ENCODE results near the gene PARD3B. TPM values are rescaled to one million over a fixed set of nuclear protein-coding genes. Genes with fewer than 3 reads are reported as not detected.

The PARD3B gene
- total RNA-seq, 1 donor from 2014 or later: 12.3 TPM

DNA sequence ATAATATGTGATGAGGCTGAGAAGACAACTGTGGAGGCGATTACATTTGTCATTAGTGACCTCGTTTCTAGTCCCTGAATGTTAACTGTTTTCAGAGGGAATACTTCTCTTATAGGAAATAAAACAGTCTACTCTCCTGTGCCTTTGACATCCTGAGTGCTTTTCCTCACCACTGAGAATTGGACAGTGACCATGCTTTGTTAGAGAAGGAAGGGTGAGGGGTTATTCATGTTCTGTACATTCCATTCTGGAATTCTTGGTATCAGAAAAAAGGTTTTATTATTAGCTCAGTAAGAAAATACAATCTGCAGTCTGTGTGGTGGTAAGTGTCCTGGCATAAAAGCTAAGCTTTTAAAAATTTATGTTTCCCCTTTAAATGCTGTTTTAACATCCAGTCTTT is 58.8 kb downstream of the PARD3B start:
- no peak for DNase-seq (ENCODE audit: extremely low spot score in 2 of 2)
- no peaks in the 10 kb centered on the region for H3K9me3 ChIP-seq
- TF ChIP-seq, protein P1, sequence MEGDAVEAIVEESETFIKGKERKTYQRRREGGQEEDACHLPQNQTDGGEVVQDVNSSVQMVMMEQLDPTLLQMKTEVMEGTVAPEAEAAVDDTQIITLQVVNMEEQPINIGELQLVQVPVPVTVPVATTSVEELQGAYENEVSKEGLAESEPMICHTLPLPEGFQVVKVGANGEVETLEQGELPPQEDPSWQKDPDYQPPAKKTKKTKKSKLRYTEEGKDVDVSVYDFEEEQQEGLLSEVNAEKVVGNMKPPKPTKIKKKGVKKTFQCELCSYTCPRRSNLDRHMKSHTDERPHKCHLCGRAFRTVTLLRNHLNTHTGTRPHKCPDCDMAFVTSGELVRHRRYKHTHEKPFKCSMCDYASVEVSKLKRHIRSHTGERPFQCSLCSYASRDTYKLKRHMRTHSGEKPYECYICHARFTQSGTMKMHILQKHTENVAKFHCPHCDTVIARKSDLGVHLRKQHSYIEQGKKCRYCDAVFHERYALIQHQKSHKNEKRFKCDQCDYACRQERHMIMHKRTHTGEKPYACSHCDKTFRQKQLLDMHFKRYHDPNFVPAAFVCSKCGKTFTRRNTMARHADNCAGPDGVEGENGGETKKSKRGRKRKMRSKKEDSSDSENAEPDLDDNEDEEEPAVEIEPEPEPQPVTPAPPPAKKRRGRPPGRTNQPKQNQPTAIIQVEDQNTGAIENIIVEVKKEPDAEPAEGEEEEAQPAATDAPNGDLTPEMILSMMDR (IDR thresholded peaks at IDR 0.05): no peak
- TF ChIP-seq POLR2AphosphoS5 (IDR thresholded peaks at IDR 0.05; ENCODE audit: insufficient read depth in 1 of 2, low read depth in 1 of 2) (no peak), POLR2A (IDR thresholded peaks at IDR 0.05) (no peak)
- intact Hi-C loops (cut with DNase I): no loop called here
- peaks cover 13% of the 10 kb centered on the region for H3K4me1 ChIP-seq
- H3K4me3 ChIP-seq: no peak overlapping the region
- no peaks in the 10 kb centered on the region for H3K36me3 ChIP-seq
- no peaks in the 10 kb centered on the region for H3K27me3 ChIP-seq
- H3K27ac ChIP-seq: no peak overlapping the region

DNA sequence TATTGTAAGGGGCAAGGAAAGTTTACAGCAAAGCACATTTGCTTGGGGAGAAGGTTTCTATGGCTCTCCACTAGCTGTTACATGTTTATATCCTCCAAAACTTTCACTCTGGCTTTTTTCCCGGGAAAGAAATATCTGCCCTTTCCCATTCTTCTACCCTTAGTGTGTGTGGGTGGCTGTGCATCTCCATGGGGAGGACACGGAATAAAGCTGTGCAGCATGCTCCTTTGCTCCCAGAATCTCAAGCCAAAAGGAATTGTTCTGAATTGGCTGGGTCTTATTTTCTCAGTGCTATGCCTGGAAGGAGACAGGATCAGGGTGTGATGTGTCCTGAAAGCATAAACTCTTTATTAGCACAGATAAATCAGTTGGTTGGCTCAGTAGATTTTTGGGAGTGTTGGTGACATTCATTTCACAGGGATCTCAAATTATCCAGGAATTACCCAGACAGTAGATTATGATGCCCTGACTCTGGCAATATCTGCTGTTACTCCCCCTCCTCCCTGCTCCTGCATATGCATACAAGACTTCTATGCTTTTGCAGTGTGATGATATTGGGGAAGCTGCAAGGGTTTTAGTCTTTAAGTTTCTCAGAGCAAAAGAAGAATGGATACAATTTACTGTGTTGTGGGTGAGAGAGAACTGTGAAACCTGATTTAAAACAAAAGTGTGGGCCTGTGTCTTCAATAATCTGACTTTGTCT is 63.1 kb downstream of the PARD3B start:
- intact Hi-C loops (cut with DNase I): no loop called here
- DNase-seq (ENCODE audit: extremely low spot score in 2 of 2): no peak
- Histone ChIP-seq H3K36me3 (no peaks in the 10 kb centered on the region), H3K9me3 (no peaks in the 10 kb centered on the region), H3K27ac (no peak overlapping the region), H3K4me1 (peaks cover 13% of the 10 kb centered on the region), H3K4me3 (no peak overlapping the region), H3K27me3 (no peaks in the 10 kb centered on the region)
- TF ChIP-seq, protein P1 (IDR thresholded peaks at IDR 0.05): no peak
- TF ChIP-seq POLR2AphosphoS5 (IDR thresholded peaks at IDR 0.05; ENCODE audit: insufficient read depth in 1 of 2, low read depth in 1 of 2) (no peak), POLR2A (IDR thresholded peaks at IDR 0.05) (no peak)

DNA sequence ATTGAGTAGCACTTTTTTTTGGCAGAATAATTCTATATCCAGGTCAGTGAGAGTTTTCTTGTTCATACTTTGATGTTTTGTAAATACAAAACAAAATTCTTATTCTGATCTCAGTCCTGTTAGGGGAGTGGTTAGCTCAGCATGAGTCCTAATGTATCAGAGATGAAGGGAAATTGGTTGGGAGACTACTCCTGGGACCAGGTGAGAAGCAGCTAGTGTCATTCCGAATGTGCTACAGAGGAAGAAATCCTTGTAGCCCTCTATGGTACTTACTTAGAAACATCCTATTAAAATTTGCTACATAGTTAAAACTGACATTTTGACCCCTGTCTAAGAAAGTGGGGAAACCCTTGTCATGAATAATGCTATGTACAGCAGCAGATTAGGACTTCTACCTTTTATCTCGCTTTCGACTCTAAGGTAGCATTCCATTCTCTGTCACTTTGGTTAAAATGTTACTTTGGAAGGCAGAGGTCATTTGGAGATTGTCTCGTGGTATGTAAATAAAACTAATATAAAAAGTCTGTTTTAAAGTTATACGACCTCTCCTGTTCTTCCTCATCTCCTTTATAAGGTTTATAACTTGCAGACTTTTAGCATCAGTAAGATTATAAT is 65.8 kb downstream of the PARD3B start:
- Histone ChIP-seq H3K27me3 (no peaks in the 10 kb centered on the region), H3K36me3 (no peaks in the 10 kb centered on the region), H3K9me3 (no peaks in the 10 kb centered on the region), H3K4me3 (no peak overlapping the region), H3K4me1 (peaks cover 13% of the 10 kb centered on the region), H3K27ac (no peak overlapping the region)
- intact Hi-C loops (cut with DNase I): no loop called here
- DNase-seq (ENCODE audit: extremely low spot score in 2 of 2): no peak
- TF ChIP-seq, protein P1 (IDR thresholded peaks at IDR 0.05): no peak
- TF ChIP-seq POLR2AphosphoS5 (IDR thresholded peaks at IDR 0.05; ENCODE audit: insufficient read depth in 1 of 2, low read depth in 1 of 2): no peak
- no peak for TF ChIP-seq POLR2A (IDR thresholded peaks at IDR 0.05)

DNA sequence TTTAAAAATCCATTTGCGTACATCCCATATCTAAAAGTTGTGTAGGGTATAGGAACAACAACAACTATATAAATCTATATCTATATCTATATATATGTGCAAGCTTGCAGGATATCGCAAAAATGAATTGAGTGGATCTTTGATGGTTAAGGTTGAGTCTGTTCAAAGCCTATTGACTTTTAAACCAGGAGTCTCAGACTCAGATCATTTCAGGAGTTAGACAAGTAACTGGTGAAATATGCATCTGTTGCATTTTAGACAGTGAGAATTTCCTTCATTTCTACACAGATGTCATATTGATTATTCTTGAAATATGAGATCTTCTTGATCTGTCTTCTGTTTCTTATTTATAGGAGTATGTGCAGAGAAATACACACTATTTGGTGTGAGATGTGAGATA is 66.5 kb downstream of the PARD3B start:
- H3K4me1 ChIP-seq: peaks cover 13% of the 10 kb centered on the region
- H3K27ac ChIP-seq: no peak overlapping the region
- intact Hi-C loops (cut with DNase I): no loop called here
- no peak for DNase-seq (ENCODE audit: extremely low spot score in 2 of 2)
- H3K27me3 ChIP-seq: no peaks in the 10 kb centered on the region
- H3K4me3 ChIP-seq: no peak overlapping the region
- no peaks in the 10 kb centered on the region for H3K9me3 ChIP-seq
- TF ChIP-seq POLR2AphosphoS5 (IDR thresholded peaks at IDR 0.05; ENCODE audit: insufficient read depth in 1 of 2, low read depth in 1 of 2): no peak
- no peaks in the 10 kb centered on the region for H3K36me3 ChIP-seq

DNA sequence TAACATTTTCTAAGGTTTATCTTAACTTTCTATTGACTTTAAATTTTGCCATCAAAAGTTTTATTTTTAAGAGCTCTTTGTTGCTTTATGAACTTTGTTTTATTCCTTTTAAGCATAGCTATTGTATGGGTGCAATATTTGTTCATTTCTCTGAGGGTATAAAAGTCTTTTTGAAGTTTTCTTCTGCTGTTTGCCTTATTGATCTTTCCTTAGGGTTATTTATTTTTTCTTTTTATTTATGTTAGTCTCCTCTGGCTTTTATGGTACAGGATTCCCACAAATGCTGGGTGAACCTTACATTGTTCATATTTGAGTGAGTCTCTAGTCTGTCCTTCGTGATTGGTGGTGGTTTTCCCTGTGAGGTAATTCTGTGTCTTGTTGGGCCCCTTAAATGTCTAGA is 68.4 kb downstream of the PARD3B start:
- no peak overlapping the region for H3K4me3 ChIP-seq
- peaks cover under 1% of the 10 kb centered on the region for H3K4me1 ChIP-seq
- no peak overlapping the region for H3K27ac ChIP-seq
- TF ChIP-seq, protein P1 (IDR thresholded peaks at IDR 0.05): no peak
- no peak for TF ChIP-seq POLR2AphosphoS5 (IDR thresholded peaks at IDR 0.05; ENCODE audit: insufficient read depth in 1 of 2, low read depth in 1 of 2)
- no peak for TF ChIP-seq POLR2A (IDR thresholded peaks at IDR 0.05)
- no peaks in the 10 kb centered on the region for H3K9me3 ChIP-seq
- DNase-seq (ENCODE audit: extremely low spot score in 2 of 2): no peak
- no peaks in the 10 kb centered on the region for H3K27me3 ChIP-seq
- no peaks in the 10 kb centered on the region for H3K36me3 ChIP-seq
- intact Hi-C loops (cut with DNase I): no loop called here
